GM18907 (cell line): ENCODE measurements around the gene ZNF48.

Experiments used
- ATAC-seq: cut with Tn5 transposase; IDR thresholded peaks from one replicate; pipeline ENCODE4 v1.9.1; 2021; ENCODE audit warnings: mild to moderate bottlenecking, moderate library complexity; ENCODE audit not compliant: unreplicated experiment

Gene ZNF48

DNA sequence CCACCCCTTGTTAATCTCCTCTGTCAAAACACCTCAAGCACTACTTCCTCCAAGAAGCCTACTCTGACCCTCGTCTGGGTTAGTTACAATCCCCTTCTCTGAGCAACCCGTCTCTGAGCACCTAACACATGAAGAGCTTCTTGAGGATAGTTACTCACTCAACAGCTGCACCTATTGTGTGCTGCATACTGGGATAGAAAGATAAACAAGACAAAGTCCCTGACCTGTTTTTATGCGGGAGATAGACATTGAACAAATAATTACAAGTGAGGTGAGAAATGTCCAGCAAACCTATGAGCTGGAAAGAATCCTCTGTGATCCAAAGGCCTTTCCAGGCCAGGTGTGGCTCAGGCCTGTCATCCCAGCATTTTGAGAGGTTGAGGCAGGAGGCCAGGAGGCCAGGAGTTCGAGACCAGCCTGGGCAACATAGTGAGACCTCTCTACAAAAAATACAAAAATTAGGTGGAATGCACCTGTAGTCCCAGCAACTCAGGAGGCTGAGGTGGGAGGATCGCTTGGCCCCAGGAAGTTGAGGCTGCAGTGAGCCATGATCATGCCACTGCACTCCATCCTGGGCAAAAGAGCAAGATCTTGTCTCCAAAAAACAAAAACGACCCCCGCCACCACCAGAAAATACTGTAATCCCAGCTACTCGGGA is 6.7 kb downstream of the ZNF48 start:
- no peak for ATAC-seq

- peak; percentile 5 for ATAC-seq
Observed at GRCh38 chr16:30406795-30407101, 11.5 kb downstream of the ZNF48 start.

DNA sequence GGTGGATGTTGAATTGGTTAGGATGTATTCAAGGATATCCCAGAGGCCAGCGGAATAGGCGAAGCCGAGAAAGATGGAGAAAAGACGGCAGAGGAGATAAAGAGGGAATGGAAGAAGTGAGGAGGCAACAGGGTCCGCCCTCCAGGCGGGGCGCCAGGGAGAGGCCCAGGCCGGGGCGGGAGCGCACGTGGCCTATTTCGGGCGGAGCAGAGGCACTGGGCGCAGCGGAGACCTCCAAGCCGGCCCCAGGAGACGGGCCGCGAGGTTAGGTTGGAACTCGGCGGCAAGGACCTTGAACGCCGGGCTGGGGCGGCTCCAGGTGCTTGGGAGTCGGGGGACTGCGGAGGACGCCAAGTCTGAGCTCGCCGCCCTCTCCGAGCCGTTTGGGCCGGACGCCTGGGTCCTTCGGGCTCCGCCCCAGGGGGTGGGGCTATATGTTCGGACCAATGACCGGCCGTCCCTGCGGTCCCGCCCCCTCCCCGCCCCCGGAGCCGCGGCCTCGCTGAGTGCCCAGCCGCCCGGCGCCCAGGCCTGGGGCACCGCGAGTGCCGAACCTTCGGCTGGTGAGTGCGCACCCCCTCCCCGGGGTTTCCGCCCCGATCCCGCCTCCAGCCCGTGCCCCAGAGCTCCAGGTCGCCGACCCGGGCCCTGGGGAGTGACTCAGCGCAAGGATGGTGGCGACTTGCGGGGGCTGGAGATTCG is 12.0 kb downstream of the ZNF48 start, which contains the start of gene ZNF771:
TSS of gene ZNF771 (plus strand) at position 505 of the 702 bp plus-strand sequence. CDS start 448 bp downstream, outside the sequence.
- ATAC-seq: peak; percentile 76

DNA sequence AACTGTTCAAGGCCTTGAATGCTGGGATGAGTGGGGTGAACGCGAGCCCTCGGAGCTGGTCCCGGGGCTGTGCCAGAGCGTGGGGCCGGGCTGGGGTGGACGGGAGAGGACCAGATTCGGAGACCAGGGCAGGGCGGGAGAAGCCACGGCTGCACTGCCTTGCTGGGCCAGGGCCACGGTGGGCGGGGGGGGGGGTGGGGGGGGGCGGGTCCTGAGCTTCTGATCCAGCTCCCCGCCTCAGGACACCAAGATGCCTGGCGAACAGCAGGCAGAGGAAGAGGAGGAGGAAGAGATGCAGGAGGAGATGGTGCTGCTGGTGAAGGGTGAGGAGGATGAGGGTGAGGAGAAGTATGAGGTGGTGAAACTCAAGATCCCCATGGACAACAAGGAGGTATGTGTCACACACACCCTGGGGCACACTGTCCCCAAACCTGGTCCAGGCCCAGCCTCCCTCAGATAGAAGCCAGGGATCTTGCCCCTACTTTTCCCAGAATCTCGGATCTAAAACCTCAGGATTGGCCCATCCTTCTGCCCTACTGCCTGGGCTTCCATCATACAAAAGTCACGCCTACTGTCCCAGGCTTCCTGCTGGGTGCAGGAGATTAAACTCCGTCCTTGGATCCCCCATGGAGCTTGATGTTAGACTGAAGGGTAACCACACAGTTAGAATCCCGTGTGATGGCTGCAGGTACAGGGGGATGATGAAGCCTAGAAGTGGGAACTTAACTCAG is 12.7 kb downstream of the ZNF48 start:
- peak; percentile 2 for ATAC-seq

- ATAC-seq: peak; percentile 57
Observed at GRCh38 chr16:30409125-30410060, 14.2 kb downstream of the ZNF48 start.

DNA sequence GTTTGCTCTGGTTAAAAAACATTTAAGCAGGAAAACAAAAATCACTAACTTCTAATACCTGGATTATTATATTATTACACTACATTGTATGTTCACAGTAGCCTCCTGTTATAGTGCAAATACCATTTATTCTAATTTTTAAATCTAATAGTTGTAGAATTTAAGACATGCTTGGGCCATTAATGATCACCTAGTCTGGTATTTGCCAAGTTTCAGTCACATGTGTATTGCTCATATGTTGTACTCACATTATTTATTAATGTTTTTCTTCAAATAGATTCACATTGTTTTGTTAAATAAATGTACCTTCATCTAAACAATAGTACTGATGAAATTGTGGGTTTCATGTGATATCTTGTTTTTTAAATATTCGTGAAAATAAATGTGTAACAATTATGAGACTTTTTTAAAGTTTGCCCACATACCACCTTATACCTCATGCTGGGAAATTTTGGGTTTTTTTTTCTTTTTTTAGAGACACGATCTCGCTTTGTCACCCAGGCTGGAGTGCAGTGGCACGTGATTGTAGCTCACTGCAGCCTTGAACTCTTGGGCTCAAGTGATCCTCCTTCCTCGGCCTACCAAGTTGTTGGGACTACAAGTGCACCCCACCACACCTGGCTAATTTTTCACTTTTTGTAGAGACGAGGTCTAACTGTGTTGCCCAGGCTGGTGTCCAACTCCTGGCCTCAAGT is 18.0 kb downstream of the ZNF48 start:
- no peak for ATAC-seq

GRCh38 chr16:30414159-30414558 is 18.9 kb downstream of the ZNF48 start:
- no peak for ATAC-seq

DNA sequence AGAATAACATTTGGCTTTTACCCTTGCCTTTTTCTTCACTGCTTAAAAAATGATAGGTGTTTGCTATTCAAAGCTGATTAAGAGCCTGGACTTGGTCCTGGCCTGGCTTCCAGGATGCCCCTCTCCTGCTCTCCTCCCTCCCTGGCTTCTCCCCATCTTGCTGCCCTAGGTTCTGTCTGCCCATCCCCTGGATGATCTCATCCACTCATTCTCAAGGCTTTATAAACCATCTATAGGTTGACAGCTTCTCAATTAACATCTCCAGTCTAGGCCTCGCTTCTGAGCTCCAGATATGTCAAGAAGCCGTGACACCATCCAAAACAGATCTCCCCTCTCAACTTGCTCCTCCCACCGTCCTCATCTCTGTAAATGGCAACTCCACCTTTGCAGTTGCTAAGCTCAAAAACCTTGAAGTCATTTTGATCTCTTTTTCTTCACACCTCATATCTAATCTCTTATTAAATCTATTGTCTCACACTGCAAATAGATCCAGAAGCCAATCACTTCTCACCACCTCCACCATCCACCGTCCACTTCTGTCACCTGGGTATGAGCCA is 20.9 kb downstream of the ZNF48 start:
- no peak for ATAC-seq

DNA sequence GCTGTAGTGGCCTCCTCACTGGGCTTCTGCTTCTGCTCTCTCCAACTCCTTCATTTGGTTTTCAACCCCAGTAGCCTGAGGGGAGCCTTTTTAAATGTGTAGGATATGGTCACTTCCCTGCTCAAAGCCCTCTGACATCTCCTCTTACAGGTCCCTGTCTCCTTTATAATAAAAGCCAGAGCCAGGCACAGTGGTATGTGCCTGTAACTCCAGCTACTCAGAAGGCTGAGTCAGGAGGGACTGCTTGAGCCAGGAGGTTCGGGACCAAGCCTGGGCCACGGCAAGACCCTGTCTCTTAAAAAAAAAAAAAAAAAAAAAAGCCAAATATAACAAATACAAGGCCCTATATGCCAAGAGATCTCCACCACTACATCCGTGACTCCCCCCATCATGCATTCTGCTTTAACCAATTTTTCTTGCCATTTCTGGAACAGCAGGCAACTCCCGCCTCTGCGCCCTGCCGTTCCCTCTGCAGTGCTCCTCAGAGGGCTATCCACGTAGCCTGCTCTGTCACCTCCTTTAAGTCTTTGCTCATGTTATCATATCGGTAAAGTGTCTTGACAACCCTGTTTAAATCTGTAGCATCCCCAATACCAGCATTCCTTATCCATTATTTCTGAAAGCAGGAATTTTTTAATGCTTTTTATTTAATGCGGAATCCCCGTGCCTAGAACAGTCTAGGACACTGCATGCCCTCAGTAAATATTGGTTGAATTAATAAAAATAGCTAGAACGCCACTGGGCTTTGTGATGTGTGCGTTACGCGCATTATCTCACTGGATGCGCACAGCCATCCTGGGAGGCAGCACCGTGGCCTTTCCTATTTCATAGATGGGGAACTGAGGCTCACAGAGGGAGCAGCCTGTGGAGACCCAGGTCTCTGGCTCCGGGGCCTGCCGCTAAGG is 21.7 kb downstream of the ZNF48 start:
- ATAC-seq: no peak

DNA sequence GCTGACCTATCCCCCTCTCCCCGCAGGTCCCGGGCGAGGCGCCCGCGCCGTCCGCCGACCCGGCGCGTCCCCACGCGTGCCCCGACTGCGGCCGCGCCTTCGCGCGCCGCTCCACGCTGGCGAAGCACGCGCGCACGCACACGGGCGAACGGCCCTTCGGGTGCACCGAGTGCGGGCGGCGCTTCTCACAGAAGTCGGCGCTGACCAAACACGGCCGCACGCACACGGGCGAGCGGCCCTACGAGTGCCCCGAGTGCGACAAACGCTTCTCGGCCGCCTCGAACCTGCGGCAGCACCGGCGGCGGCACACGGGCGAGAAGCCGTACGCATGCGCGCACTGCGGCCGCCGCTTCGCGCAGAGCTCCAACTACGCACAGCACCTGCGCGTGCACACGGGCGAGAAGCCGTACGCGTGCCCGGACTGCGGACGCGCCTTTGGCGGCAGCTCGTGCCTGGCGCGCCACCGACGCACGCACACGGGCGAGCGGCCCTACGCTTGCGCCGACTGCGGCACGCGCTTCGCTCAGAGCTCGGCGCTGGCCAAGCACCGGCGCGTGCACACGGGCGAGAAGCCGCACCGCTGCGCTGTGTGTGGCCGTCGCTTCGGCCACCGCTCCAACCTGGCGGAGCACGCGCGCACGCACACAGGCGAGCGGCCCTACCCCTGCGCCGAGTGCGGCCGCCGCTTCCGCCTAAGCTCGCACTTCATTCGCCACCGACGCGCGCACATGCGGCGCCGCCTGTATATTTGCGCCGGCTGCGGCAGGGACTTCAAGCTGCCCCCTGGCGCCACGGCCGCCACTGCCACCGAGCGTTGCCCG is 22.5 kb downstream of the ZNF48 start:
- peak; percentile 79 for ATAC-seq

DNA sequence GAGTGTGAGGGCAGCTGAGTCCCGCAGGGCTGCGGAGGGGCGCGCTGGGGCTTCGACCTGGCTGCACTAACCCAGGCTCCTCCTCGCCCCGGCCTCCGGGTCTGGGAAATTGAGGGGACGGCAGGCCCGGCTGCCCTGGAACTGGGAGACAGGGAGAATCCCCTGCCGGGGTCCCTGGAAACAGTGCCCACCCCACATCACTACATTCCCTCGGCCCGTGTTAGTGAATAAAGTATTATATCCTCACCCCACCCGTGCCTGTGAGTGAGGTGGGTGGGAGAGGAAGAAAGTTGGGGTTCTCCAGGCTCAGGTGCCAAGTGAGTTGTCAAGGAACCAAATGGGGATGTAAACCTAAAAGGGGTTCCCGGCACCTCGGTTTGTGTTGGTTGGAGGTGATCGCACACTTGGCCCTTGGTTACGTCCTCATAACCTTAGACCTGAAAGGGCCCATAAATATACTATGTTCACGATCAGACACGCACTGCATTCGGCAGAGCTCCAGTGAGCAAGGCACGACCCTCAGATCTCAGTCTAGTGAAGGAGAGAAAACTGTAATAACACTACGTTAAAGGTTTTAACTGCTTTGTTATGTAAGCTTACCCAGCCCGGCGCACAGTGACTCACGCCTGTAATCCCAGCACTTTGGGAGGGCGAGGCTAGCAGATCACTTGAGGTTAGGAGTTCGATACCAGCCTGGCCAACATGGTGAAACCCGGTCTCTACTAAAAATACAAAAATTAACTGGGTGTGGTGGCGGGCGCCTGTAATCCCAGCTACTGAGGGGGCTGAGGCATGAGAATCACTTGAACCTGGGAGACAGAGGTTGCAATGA is 23.3 kb downstream of the ZNF48 start:
- ATAC-seq: no peak

DNA sequence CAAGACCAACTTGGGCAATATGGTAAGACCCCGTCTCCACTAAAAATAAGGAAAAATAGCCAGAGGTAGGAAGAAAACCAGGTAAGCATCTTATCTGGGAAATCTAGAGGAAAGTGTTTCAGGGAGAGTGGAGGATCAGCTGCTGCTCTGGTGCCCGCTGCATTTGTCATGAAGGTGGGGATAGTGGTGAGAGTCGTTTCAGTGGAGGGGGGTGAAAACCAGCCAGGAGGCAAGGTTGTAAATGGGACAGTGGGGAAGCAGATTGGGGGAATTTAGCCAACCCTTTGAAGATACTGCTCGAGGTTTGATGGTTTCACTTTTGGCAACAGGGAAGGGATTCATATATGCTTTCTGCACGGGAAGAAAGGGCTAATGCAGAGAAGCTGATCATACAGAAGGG is 25.8 kb downstream of the ZNF48 start:
- no peak for ATAC-seq

GRCh38 chr16:30428055-30428454 is 32.8 kb downstream of the ZNF48 start:
- ATAC-seq: no peak

DNA sequence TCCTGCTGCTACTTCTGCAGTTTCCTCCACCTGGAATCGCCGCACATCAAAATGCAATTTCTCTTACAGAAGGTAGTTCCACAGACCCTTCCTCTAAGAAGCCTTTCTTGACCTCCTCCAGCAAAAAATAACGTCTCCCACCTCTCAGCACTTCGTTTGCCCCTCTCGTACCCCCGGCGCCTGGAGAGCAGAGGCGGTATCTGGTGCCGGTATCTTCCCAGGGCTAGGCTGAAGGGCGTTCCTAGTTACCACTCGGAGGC is 34.1 kb downstream of the ZNF48 start:
- no peak for ATAC-seq

DNA sequence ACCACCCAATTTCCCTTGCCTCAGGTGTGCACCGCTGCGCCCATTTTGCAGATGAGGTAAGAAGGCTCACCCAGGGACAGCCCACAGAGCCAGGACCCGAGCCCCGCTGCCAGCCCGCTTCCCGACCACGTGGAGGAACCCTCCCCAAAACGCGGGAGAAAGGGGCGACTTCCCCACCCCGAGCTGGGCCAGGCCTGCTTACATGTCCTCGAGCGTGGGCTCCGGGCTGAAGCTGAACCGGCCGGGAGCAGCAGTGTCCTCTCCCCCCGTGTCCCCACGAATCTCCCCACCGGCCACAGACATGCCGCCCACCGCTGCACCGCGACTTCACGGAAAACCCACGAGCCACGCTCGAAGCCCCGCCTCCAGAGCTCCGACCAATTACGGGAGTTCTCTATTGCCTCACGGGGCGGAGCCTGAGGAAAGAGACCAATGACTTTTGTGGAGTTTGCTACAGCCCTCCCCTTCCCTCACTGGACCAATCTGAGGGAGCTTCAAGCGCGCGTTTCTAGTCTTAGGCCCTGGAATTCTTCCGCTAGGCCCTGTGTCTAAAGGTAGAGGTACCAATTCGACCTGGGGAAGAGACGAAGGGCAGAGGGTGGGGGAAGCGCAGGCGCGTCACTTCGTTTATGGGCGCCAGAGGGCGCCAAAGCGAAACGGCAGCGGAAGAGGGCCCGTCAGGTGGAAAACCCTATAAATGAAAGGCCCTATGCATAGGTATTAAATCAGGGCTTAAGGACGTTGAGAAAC is 34.6 kb downstream of the ZNF48 start, which contains the start of gene DCTPP1:
TSS of gene DCTPP1 (minus strand) at position 353 of the 750 bp plus-strand sequence. CDS start at position 303, 50 bp downstream.
- peak; percentile 96 for ATAC-seq

DNA sequence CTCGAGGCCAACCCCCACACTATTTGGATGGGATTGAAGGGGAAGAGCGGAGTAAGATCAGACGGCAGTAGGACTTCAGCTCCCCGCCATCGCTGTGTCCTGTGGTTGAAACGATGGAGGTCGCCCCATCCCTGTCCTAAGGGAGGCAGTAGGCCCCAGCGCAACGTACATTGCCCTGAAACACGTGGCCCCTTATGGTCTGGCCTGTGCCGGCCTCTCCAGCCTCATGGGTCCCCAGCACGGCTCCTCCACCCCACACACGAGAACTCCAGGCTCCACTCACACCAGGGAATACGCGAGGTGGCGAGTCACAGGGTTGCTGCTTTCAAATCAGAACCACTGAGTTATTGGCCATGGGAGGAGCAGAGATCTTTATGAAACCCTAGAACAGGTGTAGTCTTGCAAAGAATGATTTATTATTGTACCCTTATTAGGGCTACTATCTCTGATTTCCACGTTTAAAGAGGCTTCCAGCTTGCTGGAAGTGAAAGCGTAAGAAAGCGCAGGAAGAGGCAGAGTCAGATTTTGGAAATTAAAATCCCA is 35.3 kb downstream of the ZNF48 start:
- peak; percentile 16 for ATAC-seq
